Gastroesophageal sphincter (tissue), 4 donors: Measurements from ENCODE around the gene ACACB. TPM values are rescaled to one million over a fixed set of nuclear protein-coding genes. Genes with fewer than 3 reads are reported as not detected.

Experiments
- ATAC-seq: fragments of 150-250 bp; one replicate; pipeline ENCODE4 v1.9.1; 2016; ENCODE audit warnings: mild to moderate bottlenecking, moderate library complexity
- H3K27ac ChIP-seq, 4 donors: fragments of 200-600 bp; sonication (generic) in 3 of 4; 1 replicate in 3 of 4; 2 replicates in 1 of 4; pipeline ENCODE4 v1.5.1; 2016 to 2019
- H3K27me3 ChIP-seq: fragments of 200-600 bp; sonication (generic); one replicate; pipeline ENCODE4 v1.5.1; 2019
- H3K36me3 ChIP-seq, 2 donors: fragments of 200-600 bp; sonication (generic); one replicate each; pipeline ENCODE4 v1.5.1; 2019; ENCODE audit warnings: control low read depth in 1 of 2
- H3K4me1 ChIP-seq, 3 donors: fragments of 200-600 bp; sonication (generic); 1 replicate in 2 of 3; 2 replicates in 1 of 3; pipeline ENCODE4 v1.5.1; 2016 to 2019; ENCODE audit warnings: control low read depth in 2 of 3
- H3K4me3 ChIP-seq, 2 donors: fragments of 200-600 bp; sonication (generic); one replicate each; pipeline ENCODE4 v1.5.1; 2019; ENCODE audit warnings: mild to moderate bottlenecking in 1 of 2, moderate library complexity in 1 of 2
- H3K9me3 ChIP-seq, 3 donors: fragments of 200-600 bp; sonication (generic); one replicate each; pipeline ENCODE4 v1.5.1; 2017 to 2019; ENCODE audit warnings: control low read depth in 2 of 3
- CTCF ChIP-seq, 4 experiments: fragments of 200-600 bp in 2 of 4; fragments of 450-650 bp in 2 of 4; sonication (generic) in 1 of 4; IDR thresholded peaks; one replicate each; pipeline ENCODE4 v1.5.1; 2017 to 2019; ENCODE audit warnings: antibody characterized with exemption in 4 of 4, mild to moderate bottlenecking in 2 of 4, moderate library complexity in 2 of 4
- EP300 ChIP-seq: sonication (generic); formaldehyde crosslinking; IDR thresholded peaks from one replicate; pipeline ENCODE4 v1.6.1; 2017; ENCODE audit warnings: antibody characterized with exemption, mild to moderate bottlenecking
- POLR2A ChIP-seq, 2 donors: fragments of 450-650 bp; IDR thresholded peaks; one replicate each; pipeline ENCODE4 v1.6.1; 2017; ENCODE audit warnings: antibody characterized with exemption in 2 of 2, mild to moderate bottlenecking in 2 of 2, moderate library complexity in 1 of 2
- POLR2AphosphoS5 ChIP-seq: sonication (generic); formaldehyde crosslinking; IDR thresholded peaks from one replicate; pipeline ENCODE4 v1.6.1; 2017; ENCODE audit warnings: antibody characterized with exemption
- WGBS, 2 donors: methylation state at CpG; one replicate each; pipeline ENCODE4 v1.1.5; 2018; ENCODE audit warnings: low coverage in 1 of 2; 5-methylcytosine and 5-hydroxymethylcytosine counted together
- total RNA-seq, 4 donors: library from RNA; depleted of rRNA; stranded (reverse); fragments of >200 nt; gene quantifications; one replicate each; pipeline ENCODE4 v1.1.0, GENCODE V29; 2016

Gene ACACB
- 100 to 1,000 TPM in 3 of 4 donors, 10 to 100 TPM in 1; 49.4 to 230 (median 138) TPM for total RNA-seq

GRCh38 chr12:109115758-109116610 lies at the start of gene ACACB:
Gene ACACB (plus strand): TSS chr12:109116587. CDS start chr12:109139406, 22,819 bp downstream.
- H3K27me3 ChIP-seq = no peaks in the 10 kb centered on the region
- H3K9me3 ChIP-seq = no peaks in the 10 kb centered on the region
- peak; percentile 72 for ATAC-seq
- peak; percentile 69 for TF ChIP-seq EP300
- TF ChIP-seq POLR2A (IDR thresholded peaks at IDR 0.05) = peak; percentile 3 to 11
- TF ChIP-seq CTCF (IDR thresholded peaks at IDR 0.05) = no peak
- TF ChIP-seq POLR2AphosphoS5 = peak; percentile 91
- peaks cover 11 to 90% (median 28%) of the 10 kb centered on the region in 3 donors for H3K4me1 ChIP-seq
- H3K27ac ChIP-seq = peak within 1 kb of the TSS; percentile 90 to 97 (median 94)
- 30 to 44% methylated on average over 5 to 12 of the region's 14 CpGs for WGBS, 2 donors
- H3K36me3 ChIP-seq = no peaks in the 10 kb centered on the region
- peak within 1 kb of the TSS in 1 of 2 donors; percentile 21 for H3K4me3 ChIP-seq

GRCh38 chr12:109069307-109070271 lies 46.8 kb upstream of the ACACB start:
- Histone ChIP-seq H3K36me3 (peaks cover 0 to 88% of the 10 kb centered on the region in 2 donors), H3K27ac (no peak overlapping the region), H3K4me1 (no peaks in the 10 kb centered on the region), H3K27me3 (no peaks in the 10 kb centered on the region), H3K9me3 (no peaks in the 10 kb centered on the region), H3K4me3 (no peak overlapping the region)
- ATAC-seq = no peak
- TF ChIP-seq POLR2A (IDR thresholded peaks at IDR 0.05) = no peak
- no peak for TF ChIP-seq POLR2AphosphoS5
- no peak for TF ChIP-seq CTCF (IDR thresholded peaks at IDR 0.05)
- no peak for TF ChIP-seq EP300
- WGBS, 2 donors = 72 to 82% methylated on average over 10 to 17 of the region's 17 CpGs

GRCh38 chr12:109074866-109075265 lies 41.5 kb upstream of the ACACB start:
- H3K9me3 ChIP-seq = peaks cover 0 to 11% (median 0%) of the 10 kb centered on the region in 3 donors
- ATAC-seq = no peak
- H3K4me1 ChIP-seq = no peaks in the 10 kb centered on the region
- TF ChIP-seq POLR2AphosphoS5 = no peak
- no peak for TF ChIP-seq EP300
- TF ChIP-seq CTCF (IDR thresholded peaks at IDR 0.05) = no peak
- TF ChIP-seq POLR2A (IDR thresholded peaks at IDR 0.05) = no peak
- no peaks in the 10 kb centered on the region for H3K27me3 ChIP-seq
- no peak overlapping the region for H3K4me3 ChIP-seq
- no peak overlapping the region for H3K27ac ChIP-seq
- H3K36me3 ChIP-seq = peaks cover 0 to 78% of the 10 kb centered on the region in 2 donors

DNA sequence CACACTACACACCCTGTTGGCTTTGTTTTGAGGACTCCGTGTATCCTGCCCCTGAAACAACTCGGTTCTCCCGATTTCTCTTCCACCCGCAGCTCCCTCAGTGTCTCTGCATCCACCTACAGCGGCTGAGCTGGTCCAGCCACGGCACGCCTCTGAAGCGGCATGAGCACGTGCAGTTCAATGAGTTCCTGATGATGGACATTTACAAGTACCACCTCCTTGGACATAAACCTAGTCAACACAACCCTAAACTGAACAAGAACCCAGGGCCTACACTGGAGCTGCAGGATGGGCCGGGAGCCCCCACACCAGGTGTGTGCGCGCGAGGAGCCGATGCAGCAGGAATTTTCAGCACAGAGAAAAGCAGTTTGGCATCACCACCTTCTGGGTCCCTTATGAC lies 33.6 kb upstream of the ACACB start:
- no peaks in the 10 kb centered on the region for H3K4me1 ChIP-seq
- ATAC-seq = no peak
- peaks cover 0 to 11% (median 0%) of the 10 kb centered on the region in 3 donors for H3K9me3 ChIP-seq
- H3K27me3 ChIP-seq = no peaks in the 10 kb centered on the region
- TF ChIP-seq POLR2AphosphoS5 (no peak), CTCF (IDR thresholded peaks at IDR 0.05) (no peak), EP300 (no peak), POLR2A (IDR thresholded peaks at IDR 0.05) (no peak)
- H3K36me3 ChIP-seq = peaks cover 0 to 92% of the 10 kb centered on the region in 2 donors
- H3K4me3 ChIP-seq = no peak overlapping the region
- H3K27ac ChIP-seq = no peak overlapping the region
- WGBS, 2 donors = 60 to 80% methylated on average over 1 to 3 of the region's 14 CpGs
